ENCODE measurements around the gene ARL3.
"Not testable (repeated sequence)": the region's sequence is repeated elsewhere in the genome, so short reads cannot be mapped to it uniquely, and the experiment has no call there.

The ARL3 gene

DNA sequence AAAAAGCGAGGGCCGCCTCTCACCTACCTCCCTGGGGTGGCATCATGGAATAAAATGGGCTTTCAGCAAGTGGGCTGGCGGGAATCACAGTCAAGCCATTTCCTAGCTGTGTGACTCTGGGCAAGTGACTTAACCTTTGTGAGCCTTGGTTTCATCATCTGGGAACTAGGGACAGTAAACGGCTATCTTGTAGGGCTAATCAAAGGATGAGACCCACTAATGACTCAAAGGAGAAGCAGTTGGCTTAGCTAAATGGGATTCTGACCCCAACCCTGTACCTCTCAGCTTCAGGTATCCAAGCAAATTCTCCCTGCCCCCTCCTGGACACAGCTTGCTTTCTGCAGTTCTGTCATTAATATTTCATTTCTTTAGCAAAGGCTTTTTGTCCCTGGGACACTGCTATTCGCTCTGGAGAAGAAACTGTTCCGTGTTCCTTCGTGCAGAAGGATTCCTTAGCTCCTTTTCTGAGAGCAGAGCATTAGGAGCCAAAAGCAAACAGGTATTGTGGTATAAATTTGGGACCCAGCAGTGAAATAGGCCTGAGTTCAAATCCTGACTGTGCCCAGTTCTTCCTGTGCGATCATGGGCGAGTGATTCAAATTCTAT lies 44.0 kb downstream of the ARL3 start:
- DNase-seq = no peak

DNA sequence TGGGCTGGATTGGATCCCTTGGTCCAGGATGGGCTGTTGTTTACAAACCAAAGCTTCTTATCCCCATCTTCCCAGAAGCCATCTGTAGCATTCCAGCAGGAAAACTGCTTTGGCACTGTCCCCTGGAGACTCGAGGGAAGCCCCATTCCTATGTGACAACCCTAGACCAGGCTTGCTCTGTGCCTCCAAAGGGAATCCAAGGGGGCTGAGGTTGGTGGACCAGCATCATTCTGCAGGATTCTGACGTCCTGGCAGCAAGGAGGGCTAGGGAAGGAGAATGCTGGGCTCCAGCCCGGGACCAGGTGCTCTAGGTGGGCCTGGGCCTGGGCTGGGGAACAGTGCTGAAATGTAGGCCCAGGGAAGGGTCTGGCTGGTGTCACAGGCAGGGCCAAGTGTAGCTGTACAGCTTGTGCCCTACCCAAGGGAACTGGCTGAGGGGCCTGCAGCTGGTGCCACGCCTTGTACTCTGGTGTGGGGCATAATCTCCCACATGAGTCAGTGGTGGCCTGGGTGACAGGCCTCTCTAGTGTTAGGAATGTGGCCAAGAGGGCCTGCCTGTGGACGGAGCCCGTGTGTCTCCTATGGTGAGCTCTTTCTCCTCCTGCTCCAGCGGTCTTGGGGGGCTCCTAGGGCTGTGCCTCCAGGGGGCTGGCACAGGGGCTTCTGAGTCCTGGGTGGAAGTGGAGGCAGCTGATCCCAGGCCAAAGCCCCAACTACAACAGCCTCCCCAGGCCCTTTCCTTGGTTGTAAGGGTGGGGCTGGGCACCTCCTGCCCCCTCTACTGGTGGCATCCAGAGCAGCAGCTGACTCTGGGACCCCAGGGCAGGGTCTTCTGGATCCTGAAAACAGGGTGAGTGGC lies 44.8 kb downstream of the ARL3 start:
- no peak for DNase-seq

DNA sequence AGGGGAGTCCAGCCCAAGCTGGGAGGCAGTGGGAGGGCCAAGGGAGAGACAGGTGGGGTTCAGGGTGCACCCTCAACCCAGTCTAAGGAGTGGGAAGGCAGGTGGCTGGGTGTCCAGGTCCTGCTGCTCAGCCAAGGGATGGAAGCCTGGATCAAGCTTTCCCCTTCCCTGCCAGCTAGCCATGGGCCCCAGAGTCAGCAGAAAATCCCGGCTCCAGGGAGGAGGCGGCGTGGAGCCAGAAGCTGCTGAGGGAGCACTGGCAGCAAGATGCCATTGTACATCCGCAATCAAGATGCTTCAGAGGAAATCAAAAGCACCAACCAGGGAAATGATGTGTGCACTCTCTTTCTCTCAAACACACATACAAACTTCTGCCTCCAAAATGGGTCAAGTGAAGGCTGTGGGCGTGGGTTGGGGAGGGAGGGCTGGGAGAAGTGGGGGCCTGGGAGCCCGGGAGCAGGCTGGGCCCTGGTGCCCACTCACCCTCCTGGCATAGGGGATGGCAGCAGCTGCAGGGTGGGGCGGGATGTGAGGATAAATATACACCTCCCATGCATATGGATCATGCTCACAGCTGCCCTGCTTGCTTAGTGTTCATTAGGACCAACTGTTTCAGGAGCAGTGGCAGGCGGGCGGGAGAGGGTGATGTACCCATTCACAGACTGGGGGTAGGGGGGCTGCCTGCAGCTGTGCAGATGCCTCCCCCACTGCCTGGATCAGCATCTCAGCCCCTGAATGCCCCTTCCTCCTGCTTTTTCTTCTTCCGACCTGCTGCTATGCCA lies 45.7 kb downstream of the ARL3 start:
- DNase-seq = no peak

DNA sequence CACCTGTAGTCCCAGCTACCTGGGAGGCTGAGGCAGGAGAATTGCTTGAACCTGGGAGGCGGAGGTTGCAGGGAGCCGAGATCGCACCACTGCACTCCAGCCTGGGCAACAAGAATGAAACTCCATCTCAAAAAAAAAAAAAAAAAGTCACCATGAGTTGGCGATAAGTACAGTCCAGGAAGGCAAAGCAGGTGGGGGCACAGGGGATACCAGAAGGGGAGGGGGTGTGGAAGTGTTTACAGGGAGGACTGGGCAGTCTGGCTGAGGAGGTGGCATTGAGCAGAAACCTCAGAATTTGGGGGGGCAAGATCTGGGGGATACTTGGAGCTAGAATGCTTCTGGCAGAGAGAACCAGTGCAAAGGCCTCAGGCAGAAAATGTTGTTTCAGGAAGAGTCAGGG lies 46.8 kb downstream of the ARL3 start:
- DNase-seq = not testable (repeated sequence)

DNA sequence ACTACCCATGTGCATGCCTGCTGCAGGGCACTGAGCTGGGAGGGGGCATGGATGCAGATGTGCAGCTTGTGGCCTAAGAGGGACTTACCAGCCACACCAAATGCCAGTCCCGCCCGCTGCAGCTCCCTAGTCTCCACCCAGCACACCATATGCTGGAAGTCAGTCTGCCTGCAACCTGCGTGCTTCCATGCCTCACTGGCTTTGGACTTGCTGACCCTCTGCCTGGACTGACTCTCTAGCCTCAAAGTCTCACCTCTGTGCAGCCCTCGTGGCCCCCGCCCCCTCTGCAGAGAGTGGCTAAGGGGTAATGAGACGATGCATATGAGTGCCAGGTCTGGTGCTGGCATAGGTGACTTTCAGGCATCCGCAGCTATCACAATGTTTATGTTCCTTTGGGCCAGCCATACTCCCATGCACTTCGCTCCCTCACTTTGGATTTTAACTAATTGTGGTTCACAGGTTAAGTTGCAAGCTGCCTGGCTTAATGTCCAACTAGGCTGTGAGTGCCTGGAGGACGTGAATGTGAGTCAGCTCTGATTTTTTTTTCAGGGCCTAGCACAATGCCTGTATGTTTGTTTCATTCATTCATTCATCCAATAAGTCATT lies 48.2 kb downstream of the ARL3 start:
- DNase-seq = no peak

DNA sequence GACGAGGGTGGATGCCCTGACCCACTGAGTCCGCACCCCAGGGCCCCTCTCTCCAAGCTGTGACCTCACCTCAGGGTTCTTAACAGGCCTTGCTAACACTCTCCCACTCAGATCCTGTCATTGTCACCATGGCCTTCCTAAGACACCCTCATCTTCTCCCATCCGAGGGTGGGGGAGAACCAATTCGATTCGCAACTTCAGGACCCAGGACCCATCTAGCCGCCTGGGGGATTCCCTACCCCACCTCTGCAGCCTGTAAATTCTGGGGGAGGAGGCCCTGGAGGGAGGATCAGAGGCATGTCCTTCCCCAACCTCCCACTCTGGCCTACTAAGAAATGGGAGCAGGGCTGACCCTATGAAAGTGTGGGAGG lies 52.6 kb downstream of the ARL3 start:
- DNase-seq = no peak

DNA sequence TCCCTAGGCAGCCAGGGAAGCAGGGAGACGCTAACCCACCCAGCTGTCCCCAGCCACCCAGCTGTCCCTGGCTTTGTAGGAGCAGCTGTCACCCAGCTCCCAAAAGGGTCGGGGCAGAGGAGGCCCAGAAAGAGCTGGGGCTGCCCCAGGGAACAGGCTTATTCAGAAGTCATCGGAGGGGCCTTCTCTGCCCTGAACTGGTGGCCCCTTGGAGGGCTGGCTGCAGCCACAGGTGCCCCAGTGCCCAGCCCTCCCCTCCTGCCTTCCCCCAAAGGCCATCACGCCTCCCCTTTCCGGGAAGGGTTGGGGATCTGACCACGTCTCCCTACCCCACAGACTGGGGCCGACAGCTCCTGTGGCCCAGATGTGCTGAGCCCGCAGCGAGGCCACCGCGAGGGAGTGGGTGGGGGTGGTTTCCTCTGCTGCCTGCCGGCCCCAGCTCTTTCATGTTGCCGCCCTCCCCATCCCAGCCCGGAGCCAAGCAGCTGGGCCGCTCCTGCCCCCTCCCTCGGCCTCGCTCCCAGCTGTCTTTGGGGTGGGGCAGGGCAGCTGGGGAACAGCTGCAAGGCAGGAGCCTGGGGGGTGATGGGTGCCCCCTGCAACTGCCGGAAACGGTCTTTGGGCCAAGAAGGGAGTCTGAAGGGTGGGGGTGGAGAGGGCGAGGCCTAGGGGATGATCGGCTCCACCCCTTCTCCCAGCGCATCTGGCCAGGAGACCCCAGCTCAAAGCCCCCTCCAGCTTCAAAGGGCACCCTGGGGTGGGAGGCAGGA lies 53.1 kb downstream of the ARL3 start:
- no peak for DNase-seq

DNA sequence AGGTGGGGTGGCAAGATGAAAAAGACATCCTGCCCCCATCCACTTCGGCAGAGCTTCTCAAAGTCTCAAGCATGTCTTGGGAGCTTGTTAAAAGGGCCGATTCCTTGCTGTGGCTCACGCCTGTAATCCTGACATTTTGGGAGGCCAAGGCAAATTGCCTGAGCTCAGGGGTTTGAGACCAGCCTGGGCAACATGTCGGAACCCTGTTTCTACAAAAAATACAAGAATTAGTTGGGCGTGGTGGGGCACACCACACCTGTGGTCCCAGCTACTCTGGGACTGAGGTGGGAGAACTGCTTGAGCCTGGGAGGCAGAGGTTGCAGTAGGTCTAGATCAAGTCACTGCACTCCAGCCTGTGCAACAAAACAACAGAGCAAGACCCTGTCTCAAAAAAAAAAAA lies 55.4 kb downstream of the ARL3 start:
- DNase-seq = no peak

DNA sequence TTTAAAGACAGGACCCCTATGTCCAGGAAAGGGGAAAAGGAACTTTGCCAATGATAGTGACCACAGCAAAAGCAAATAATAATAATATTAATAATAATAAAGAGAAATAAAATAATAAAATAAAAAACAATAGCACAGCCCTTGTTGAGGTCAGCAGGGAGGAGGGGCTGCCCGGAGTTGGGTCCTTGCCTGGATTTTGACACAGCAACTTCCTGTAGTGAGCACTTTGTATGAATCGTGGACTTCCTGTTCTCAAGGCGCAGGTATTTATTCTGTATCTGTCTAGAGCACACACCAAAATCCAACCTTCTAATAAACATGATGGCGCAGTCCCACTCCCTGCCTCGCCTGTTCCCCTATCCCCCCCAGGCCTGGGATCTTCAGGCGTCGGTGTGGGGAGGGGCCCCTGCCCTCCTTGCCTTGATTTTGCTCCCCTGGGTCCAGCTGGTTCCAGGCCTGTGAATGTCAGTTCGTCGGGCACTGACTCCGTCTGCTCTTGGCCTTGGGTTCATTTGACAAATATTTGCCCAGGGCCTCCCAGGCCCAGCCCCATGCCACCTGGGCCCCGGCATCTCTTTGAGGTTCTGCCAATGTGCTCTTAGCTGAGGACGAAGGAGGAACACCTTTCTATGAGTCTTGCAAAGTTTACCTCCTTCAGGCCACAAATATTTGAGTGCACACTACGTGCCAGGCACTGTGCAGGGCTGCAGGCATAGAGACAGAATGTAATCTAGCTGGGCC lies 56.0 kb downstream of the ARL3 start:
- DNase-seq = no peak

DNA sequence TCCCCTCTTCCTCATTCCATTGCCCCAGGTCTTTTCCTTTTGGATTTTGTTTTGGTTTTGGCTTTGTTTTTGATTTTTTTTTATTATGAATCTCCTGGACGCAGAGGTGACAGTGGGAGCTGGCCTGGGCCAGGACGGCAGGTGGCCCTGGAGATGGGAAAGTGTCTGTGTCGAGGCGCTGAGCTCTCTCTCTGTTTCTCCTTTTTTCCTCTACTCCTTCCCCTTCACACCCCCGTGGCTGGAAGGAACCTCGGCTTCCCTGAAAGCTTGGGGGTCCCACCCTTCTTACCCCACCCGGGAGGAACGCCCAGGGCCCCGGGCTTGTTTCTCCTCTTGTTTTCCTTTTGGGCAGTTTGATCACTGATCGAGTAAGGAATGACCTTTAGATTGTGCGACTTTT lies 56.7 kb downstream of the ARL3 start:
- DNase-seq = no peak

DNA sequence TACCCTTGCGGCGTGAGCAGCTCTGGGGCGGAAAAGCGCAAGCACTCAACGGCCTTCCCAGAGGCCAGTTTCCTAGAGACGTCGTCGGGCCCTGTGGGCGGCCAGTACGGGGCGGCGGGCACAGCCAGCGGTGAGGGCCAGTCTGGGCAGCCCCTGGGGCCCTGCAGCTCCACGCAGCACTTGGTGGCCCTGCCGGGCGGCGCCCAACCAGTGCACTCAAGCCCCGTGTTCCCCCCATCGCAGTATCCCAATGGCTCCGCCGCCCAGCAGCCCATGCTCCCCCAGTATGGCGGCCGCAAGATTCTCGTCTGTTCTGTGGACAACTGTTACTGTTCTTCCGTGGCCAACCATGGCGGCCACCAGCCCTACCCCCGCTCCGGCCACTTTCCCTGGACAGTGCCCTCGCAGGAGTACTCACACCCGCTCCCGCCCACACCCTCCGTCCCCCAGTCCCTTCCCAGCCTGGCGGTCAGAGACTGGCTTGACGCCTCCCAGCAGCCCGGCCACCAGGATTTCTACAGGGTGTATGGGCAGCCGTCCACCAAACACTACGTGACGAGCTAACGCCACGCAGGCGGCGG lies 57.3 kb downstream of the ARL3 start:
- DNase-seq = no peak

DNA sequence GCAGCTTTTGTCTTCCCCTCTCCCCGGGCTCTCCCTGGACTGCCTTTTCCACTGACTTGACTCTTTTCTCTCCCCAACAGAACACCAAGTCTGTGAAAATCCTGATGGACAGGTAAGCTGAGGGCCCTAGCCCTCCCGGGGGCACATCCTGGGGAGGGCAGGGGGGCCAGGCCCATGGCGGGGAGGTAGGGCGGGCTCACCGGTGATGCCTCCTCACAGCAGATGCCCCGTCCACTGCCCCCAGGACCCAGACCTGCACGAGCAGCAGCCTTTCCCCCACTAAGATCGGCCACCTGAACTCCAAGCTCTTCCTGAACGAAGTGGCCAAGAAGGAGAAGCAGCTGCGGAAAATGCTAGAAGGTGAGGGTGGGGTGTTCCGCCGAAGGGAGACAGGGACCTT lies 58.2 kb downstream of the ARL3 start:
- DNase-seq = no peak

DNA sequence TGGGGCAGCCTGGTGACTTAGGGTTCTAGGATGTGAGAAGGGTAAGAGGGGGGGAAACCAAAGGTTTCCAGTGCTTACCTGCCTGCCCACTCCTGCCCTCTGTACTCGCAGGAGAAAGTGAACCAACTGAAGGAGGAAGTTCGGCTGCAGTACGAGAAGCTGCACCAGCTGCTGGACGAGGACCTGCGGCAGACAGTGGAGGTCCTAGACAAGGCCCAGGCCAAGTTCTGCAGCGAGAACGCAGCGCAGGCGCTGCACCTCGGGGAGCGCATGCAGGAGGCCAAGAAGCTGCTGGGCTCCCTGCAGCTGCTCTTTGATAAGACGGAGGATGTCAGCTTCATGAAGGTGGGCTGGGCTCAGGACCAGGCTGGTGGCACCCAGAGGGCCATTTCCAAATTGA lies 59.2 kb downstream of the ARL3 start:
- no peak for DNase-seq

DNA sequence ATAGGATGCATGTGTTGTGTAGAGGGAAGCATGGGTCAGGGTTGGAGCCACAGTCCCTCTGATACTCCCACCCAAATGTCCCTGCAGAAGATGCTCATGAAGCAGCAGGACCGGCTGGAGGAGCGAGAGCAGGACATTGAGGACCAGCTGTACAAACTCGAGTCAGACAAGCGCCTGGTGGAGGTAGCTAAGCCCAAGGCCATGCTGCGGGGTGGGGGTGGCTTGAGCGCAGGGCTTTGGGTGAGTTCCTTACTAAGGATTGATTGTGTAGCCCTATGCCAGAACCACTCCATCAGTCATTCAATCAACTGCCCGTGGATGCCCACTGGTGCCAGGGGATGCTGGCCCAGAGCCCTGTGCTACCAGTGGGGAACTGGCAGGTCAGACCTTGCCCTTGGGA lies 59.6 kb downstream of the ARL3 start:
- DNase-seq = no peak

DNA sequence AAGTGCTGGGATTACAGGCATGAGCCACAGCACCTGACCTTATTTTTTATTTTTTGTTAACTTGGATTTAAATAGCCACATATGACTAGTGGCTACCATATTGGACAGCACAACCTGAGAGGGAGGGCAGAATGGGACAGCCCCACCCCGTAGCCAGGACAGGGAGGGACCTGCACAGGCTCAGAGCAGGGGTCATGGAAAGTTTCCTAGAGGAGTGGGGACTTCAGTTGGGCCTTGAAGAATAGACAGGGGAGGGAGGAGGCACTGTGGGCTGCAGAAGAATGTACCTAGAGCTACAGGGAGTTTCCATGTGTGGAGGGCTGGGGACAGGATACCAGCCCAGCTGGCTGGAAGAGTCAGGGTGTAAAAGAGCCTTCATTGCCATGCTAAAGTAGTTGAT lies 61.1 kb downstream of the ARL3 start:
- DNase-seq = no peak

DNA sequence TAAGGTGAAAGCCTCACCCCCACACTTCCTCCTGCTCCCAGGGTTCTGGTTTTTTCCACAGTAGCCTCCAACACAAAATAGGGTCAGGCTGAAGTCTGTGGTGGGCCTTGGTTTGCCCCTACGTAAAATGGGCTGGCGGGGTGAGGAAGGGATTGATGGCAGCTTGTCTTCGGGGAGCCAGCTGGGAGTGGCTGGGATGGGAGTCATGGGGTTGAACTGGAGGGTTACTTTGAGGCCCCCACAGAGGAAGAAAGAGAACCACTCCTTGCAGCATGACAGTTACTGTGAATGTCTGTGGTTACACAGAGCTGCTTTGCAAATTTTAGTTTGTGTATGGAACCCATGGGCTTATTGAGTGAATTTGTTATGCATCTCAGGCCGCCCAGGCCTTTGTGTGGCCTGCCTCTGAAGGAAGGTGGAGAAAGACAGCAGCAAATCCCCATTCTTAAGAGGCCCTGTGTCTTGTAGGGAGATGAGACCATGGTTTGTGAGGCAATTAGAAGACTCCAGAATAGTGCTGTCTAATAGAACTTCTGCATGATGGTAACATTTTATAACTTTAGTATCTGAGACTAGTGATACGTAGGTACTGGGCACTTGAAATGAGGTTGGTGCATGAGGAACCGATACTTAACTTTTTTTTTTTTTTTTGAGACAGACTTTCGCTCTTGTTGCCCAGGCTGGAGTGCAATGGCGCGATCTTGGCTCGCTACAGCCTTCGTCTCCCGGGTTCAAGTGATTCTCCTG lies 61.9 kb downstream of the ARL3 start:
- DNase-seq = no peak

DNA sequence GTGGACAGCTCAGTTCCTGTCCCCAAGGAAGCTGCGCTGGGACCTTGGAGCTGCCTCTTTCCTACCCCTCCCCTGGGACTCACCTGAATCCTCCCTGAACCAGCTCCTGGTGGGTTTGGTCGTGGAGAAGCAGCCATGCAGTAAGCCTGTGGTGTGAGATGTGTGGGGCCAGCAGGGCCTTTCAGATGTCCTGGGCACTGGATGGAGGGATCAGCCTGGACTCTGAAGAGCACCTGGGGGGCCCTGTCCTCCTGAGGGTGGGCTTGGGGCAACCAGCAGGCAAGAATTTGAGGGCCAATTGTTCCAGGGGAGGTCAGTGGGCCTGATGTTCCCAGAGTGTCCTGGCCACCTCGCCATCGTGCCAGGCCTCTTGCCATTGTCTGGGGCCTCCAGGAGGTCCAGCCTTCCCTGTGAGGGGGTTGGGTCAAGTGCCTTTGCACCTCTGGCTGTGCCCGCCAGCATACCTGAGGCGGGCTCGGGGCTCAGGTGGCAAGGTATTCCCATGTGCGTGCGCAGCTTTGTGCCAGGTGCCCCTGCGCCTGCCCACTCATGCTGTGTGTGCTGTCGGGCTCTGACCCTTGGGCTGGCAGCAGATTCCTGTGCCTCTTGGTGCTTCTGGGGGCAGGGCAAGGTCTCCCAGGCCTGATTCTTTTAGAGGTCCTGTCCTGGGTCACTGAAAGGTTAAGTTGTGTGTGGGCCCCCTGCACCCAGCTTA lies 62.6 kb downstream of the ARL3 start:
- DNase-seq = no peak

DNA sequence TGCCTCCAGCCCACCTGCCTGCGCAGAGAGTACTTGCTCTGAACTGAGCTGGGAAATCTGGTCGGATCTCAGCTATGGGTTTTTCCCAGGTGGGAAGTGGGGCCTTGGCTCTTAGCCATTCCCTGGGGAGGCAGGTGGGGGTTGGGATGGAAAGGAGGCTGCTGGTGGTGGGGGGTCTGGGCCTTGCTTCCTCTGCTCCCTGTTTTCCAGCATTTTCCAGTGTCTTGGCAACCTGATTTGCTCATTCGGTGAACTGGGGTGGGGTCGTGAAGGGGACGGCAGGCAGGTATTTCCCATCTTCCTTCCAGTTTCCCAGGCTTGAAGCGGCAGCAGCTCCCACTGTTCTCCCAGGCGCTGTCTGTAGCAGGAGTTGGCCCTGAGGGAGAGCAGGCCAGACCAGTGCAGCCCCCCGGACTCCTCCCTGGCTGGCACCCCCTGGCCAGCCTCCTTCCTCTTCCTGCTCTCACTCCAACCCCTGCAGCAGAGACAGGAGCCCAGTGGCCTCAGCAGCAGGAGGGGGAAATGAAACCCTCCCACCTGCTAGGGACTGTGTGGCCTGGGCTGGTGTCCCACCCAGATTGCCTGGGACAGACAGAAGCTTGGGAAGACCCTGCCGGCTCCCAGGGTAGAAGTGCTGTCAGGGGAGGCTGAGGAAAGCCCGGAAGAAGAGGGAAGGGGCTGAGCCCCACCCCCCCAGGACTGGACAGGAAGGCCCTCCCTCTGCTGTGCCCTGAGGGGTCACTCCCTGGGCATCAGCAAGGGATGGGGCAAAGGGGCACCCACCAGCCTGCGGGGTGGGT lies 63.3 kb downstream of the ARL3 start:
- no peak for DNase-seq

Measured in NCI-H1436 treated with DMSO at 0.1 percent for 48 hours (cell line).